Parathyroid adenoma (tissue), 2 donors: ENCODE data around the gene VDAC1.
A peak's percentile ranks its signal among the peaks of the same experiment; 100 is the strongest.

Experiments used
- H2AFZ ChIP-seq: fragments of 300-600 bp; sonication (generic); one replicate; pipeline ENCODE4 v1.7.0; 2017; ENCODE audit warnings: antibody characterized with exemption, mild to moderate bottlenecking
- H3K27ac ChIP-seq: fragments of 300-600 bp; sonication (generic); one replicate; pipeline ENCODE4 v1.7.0; 2017
- H3K27me3 ChIP-seq: fragments of 300-600 bp; sonication (generic); one replicate; pipeline ENCODE4 v1.7.0; 2017; ENCODE audit warnings: low read length; ENCODE audit not compliant: control insufficient read depth, insufficient read depth
- H3K36me3 ChIP-seq: fragments of 300-600 bp; sonication (generic); one replicate; pipeline ENCODE4 v1.7.0; 2017; ENCODE audit warnings: low read length; ENCODE audit not compliant: control insufficient read depth, insufficient read depth
- H3K4me1 ChIP-seq: fragments of 300-600 bp; sonication (generic); one replicate; pipeline ENCODE4 v1.7.0; 2017; ENCODE audit warnings: control low read depth
- H3K4me2 ChIP-seq: fragments of 300-600 bp; sonication (generic); one replicate; pipeline ENCODE4 v1.7.0; 2017; ENCODE audit warnings: low read length
- H3K4me3 ChIP-seq: fragments of 300-600 bp; sonication (generic); one replicate; pipeline ENCODE4 v1.7.0; 2017; ENCODE audit warnings: low read depth, low read length
- H3K79me2 ChIP-seq: fragments of 300-600 bp; sonication (generic); one replicate; pipeline ENCODE4 v1.7.0; 2017; ENCODE audit warnings: control low read depth
- H3K9ac ChIP-seq: fragments of 300-600 bp; sonication (generic); one replicate; pipeline ENCODE4 v1.7.0; 2017; ENCODE audit warnings: mild to moderate bottlenecking
- H3K9me3 ChIP-seq: fragments of 300-600 bp; sonication (generic); one replicate; pipeline ENCODE4 v1.7.0; 2017; ENCODE audit warnings: low read length; ENCODE audit not compliant: control insufficient read depth
- TF ChIP-seq, protein P1 (sequence below): fragments of 300-600 bp; sonication (generic); IDR thresholded peaks from one replicate; pipeline ENCODE4 v1.7.0; 2017; ENCODE audit warnings: antibody characterized with exemption, mild to moderate bottlenecking
- donor health status: primary hyperparathyroidism.

Gene VDAC1

DNA sequence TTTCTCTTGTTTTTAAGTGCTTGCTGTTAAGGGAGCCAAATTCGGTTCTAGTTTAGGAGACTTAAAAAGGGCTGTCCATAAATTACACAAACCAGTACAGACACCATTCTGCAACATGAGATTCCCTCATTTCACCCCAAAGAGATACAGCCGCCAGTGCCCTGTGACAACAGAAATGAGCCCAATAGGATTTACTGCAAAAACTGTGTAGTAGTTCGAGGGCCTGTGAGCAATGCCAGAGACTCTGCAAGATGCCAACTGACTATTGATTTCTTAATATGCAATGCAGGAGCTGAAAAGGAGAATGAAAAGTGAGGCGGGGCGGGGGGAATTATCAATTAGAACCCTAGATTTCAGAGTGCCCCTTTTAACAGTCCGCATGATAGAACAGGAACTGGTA lies 30.6 kb downstream of the VDAC1 start:
- Histone ChIP-seq H3K4me3 (no peak overlapping the region), H3K4me2 (no peak overlapping the region), H3K27me3 (no peaks in the 10 kb centered on the region), H3K36me3 (no peaks in the 10 kb centered on the region), H2AFZ (no peak overlapping the region), H3K9ac (no peak overlapping the region), H3K27ac (no peak overlapping the region), H3K4me1 (no peaks in the 10 kb centered on the region), H3K9me3 (no peaks in the 10 kb centered on the region), H3K79me2 (peaks cover 3% of the 10 kb centered on the region)
- TF ChIP-seq, protein P1, sequence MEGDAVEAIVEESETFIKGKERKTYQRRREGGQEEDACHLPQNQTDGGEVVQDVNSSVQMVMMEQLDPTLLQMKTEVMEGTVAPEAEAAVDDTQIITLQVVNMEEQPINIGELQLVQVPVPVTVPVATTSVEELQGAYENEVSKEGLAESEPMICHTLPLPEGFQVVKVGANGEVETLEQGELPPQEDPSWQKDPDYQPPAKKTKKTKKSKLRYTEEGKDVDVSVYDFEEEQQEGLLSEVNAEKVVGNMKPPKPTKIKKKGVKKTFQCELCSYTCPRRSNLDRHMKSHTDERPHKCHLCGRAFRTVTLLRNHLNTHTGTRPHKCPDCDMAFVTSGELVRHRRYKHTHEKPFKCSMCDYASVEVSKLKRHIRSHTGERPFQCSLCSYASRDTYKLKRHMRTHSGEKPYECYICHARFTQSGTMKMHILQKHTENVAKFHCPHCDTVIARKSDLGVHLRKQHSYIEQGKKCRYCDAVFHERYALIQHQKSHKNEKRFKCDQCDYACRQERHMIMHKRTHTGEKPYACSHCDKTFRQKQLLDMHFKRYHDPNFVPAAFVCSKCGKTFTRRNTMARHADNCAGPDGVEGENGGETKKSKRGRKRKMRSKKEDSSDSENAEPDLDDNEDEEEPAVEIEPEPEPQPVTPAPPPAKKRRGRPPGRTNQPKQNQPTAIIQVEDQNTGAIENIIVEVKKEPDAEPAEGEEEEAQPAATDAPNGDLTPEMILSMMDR = no peak

DNA sequence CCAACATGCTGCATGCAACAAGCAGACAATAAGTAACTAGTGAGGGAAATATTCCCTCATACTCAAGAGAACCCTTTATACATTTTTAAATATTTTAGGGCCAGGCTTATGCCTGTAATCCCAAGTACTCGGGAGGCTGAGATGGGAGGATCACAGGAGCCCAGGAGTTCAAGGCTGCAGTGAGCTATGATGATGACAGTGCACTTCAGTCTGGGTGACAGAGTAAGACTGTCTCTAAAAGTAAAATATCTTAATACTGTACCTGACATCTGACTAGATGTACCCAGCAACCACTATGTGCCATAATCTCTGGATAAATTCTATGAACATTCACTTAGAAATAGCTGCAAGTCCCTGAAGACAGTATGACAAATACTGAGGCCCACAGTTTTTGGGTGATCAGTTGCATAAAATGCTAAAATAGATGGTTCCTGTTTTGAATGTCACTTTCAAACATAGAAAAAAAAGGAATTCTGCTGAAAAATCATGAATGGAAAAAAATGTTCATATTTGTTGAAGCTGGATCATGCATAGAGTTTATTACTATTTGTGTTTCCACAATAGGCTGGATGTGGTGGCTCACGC lies 34.4 kb downstream of the VDAC1 start:
- Histone ChIP-seq H3K27me3 (no peaks in the 10 kb centered on the region), H3K9ac (no peak overlapping the region), H3K79me2 (no peaks in the 10 kb centered on the region), H3K36me3 (no peaks in the 10 kb centered on the region), H3K4me3 (no peak overlapping the region), H3K4me2 (no peak overlapping the region), H3K9me3 (no peaks in the 10 kb centered on the region), H2AFZ (no peak overlapping the region), H3K27ac (no peak overlapping the region), H3K4me1 (no peaks in the 10 kb centered on the region)
- TF ChIP-seq, protein P1 = no peak

DNA sequence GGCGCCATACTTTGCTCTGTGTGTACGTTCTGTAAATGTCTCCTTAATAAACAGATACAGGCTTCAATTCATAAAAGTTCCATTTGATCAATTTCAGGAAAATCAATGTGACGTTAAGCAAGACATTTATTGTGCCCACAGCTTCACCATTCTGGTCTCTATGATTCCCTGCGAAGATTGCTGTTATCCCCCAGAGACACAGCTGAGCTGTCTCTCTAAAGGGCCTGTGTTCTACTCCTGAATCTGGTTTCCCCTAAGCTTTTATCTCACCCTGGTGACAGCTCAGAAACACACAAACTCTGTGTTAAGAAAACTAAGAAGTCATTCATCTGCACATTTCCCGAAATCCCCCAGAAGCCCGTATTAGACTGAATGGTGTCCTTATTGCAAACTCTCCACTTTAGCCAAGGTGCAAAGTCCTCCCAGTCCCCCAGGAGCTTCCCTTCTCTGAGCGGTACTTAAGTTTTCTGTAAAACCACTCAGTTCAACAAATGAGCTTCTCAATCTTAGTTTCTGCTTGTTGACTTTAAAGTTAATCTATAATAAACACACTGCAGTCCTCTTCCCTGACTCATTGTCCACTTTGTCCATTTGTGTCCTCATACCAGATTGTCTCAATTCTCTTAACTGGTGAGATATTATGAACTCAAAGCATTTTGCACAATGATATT lies 35.0 kb downstream of the VDAC1 start:
- no peak overlapping the region for H3K4me2 ChIP-seq
- H3K9ac ChIP-seq = no peak overlapping the region
- no peaks in the 10 kb centered on the region for H3K36me3 ChIP-seq
- no peaks in the 10 kb centered on the region for H3K79me2 ChIP-seq
- H3K9me3 ChIP-seq = no peaks in the 10 kb centered on the region
- no peaks in the 10 kb centered on the region for H3K27me3 ChIP-seq
- TF ChIP-seq, protein P1 = no peak
- H2AFZ ChIP-seq = no peak overlapping the region
- H3K4me3 ChIP-seq = no peak overlapping the region
- H3K27ac ChIP-seq = no peak overlapping the region
- no peaks in the 10 kb centered on the region for H3K4me1 ChIP-seq

DNA sequence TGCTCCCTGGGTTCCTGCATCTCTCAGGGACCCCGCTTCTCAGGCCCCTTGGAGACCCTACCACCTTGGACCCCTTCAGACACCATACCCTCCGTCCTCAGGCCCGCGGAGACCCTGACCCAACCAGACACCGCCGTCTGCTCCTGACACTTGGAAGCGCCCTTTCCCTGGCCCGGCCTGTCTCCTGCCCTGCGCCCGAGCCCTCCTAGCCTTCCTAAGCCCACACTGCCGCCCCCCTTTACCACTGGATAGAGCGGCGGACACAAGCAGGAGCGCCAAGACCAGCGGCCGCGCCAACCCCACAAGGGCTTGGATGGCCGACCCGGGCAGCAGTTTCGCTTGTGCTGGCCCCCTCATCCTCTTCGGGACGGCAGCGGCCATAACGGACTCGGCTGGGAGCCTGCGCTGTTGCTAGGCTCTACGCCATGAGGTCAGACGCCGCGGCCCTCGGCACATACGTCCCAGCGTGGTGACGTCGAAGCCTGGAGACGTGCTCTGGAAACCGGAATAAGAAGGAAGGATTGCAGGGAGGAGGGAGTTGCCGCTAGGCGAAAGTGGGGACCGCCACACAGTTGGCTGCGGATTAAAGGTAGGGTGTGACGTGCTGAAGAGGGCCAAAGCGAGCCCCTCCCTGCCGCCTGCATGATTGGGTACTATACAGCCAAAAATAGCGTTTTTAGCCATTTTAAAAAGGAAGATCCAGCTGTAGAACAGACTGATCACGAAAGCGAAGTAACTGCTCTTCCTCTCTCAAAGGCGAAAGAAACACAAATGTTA lies 36.4 kb downstream of the VDAC1 start, which contains the start of gene C5orf15:
Gene C5orf15, minus strand, starts transcription at position 422 of the 777 bp plus-strand sequence. Its CDS starts 41 bp downstream, at position 381.
- H3K36me3 ChIP-seq = no peaks in the 10 kb centered on the region
- H3K4me1 ChIP-seq = no peaks in the 10 kb centered on the region

More for the DNA sequence above, 36.4 kb downstream of the VDAC1 start, which contains the start of gene C5orf15:
- Histone ChIP-seq H3K4me3 (peak within 1 kb of the TSS; percentile 96), H3K4me2 (peak within 1 kb of the TSS; percentile 90), H3K27me3 (no peaks in the 10 kb centered on the region), H3K79me2 (peaks cover 2% of the 10 kb centered on the region), H2AFZ (peak within 1 kb of the TSS; percentile 92), H3K9me3 (no peaks in the 10 kb centered on the region), H3K27ac (peak within 1 kb of the TSS; percentile 86), H3K9ac (peak within 1 kb of the TSS; percentile 62)
- TF ChIP-seq, protein P1 = peak; percentile 24
